A549 (cell line): ENCODE measurements around the gene IL22RA2. TPM values are rescaled to one million over a fixed set of nuclear protein-coding genes. Genes with fewer than 3 reads are reported as not detected.

Source experiments
- ATAC-seq, 2 experiments: fragments of 200-7000 bp in 1 of 2; fragments of >200 bp in 1 of 2; cut with Nextera tagmentation in 1 of 2; cut with Tn5 transposase in 1 of 2; 3 replicates each; pipeline versions ENCODE4 v1.8.0 to v1.9.1; 2018 to 2020; ENCODE audit warnings: mild to moderate bottlenecking in 1 of 2, moderate library complexity in 1 of 2
- CTCF ChIA-PET: fragments of 300-600 bp; sonication (Branson Sonifier 250); formaldehyde crosslinking; extraction: SDS; loops from one replicate; lab custom pipeline; 2021; ENCODE audit warnings: antibody characterized with exemption, inconsistent platforms; lab: Yijun Ruan, JAX
- POLR2A ChIA-PET: fragments of 350-600 bp; formaldehyde crosslinking; extraction: SDS; loops from one replicate; lab custom pipeline; 2021; ENCODE audit warnings: antibody characterized with exemption, inconsistent platforms; lab: Yijun Ruan, JAX
- DNase-seq, 2 experiments: peaks; one replicate each; pipeline versions ENCODE4 v3.0.0 to v3.0.0-alpha.2; 2011 to 2016; ENCODE audit warnings: low read depth in 1 of 2, low spot score in 1 of 2
- FAIRE-seq: peaks from 2 replicates; lab custom pipeline; 2011; peaks lifted over from hg19 to GRCh38; lab: Jason Lieb, UNC
- H3K27ac ChIP-seq, 2 experiments: fragments of >200 bp; sonication (Bioruptor Twin); formaldehyde crosslinking; 3 replicates each; pipeline ENCODE4 v1.5.1; 2016 to 2017
- H3K4me1 ChIP-seq: fragments of >200 bp; sonication (Bioruptor Twin); formaldehyde crosslinking; 3 replicates; pipeline ENCODE4 v1.6.1; 2016
- H3K4me2 ChIP-seq: fragments of >200 bp; sonication (Bioruptor Twin); formaldehyde crosslinking; 3 replicates; pipeline ENCODE4 v1.6.1; 2016
- H3K4me3 ChIP-seq: fragments of >200 bp; sonication (Bioruptor Twin); formaldehyde crosslinking; 3 replicates; pipeline ENCODE4 v1.5.1; 2016
- H3K9me3 ChIP-seq: fragments of >200 bp; sonication (Bioruptor Twin); formaldehyde crosslinking; 3 replicates; pipeline ENCODE4 v1.6.1; 2016
- ATOH8 ChIP-seq: fragments of 250-450 bp; sonication (Bioruptor Pico); IDR thresholded peaks from 2 replicates; pipeline ENCODE4 v1.5.0; 2020; ENCODE audit warnings: low read depth, mild to moderate bottlenecking, moderate library complexity
- BHLHE40 ChIP-seq: IDR thresholded peaks from 2 replicates; pipeline ENCODE4 v1.6.1; 2012; ENCODE audit warnings: low read depth, low read length, inconsistent platforms
- CHD4 ChIP-seq: fragments of 200-600 bp; sonication (generic); IDR thresholded peaks from 2 replicates; pipeline ENCODE4 v1.6.1; 2016; ENCODE audit warnings: antibody characterized with exemption, mild to moderate bottlenecking, borderline replicate concordance
- E2F6 ChIP-seq: IDR thresholded peaks from 2 replicates; pipeline ENCODE4 v1.6.1; 2012; ENCODE audit warnings: low read depth, borderline replicate concordance
- EHF ChIP-seq: fragments of 250-450 bp; sonication (Bioruptor Pico); IDR thresholded peaks from 2 replicates; pipeline ENCODE4 v1.5.0; 2020; ENCODE audit warnings: mild to moderate bottlenecking
- EP300 ChIP-seq, 2 experiments: fragments of >200 bp; sonication (Bioruptor Twin); formaldehyde crosslinking; IDR thresholded peaks; 2 replicates in 1 of 2; 3 replicates in 1 of 2; pipeline ENCODE4 v1.6.1; 2016 to 2017
- FOSL2 ChIP-seq, 2 experiments: fragments of 450-650 bp in 1 of 2; fragments of >200 bp in 1 of 2; sonication (Bioruptor Twin) in 1 of 2; formaldehyde crosslinking; IDR thresholded peaks; 2 replicates each; pipeline versions ENCODE4 v1.5.0 to v1.6.1; 2016 to 2020; ENCODE audit warnings: mild to moderate bottlenecking in 1 of 2, moderate library complexity in 1 of 2
- FOXS1 ChIP-seq: fragments of 250-450 bp; sonication (Bioruptor Pico); IDR thresholded peaks from 2 replicates; pipeline ENCODE4 v1.5.0; 2020; ENCODE audit warnings: mild to moderate bottlenecking, moderate library complexity
- HES2 ChIP-seq: fragments of >200 bp; sonication (Bioruptor Twin); formaldehyde crosslinking; IDR thresholded peaks from 2 replicates; pipeline ENCODE4 v1.6.1; 2016
- HEYL ChIP-seq: fragments of 250-450 bp; sonication (Bioruptor Pico); IDR thresholded peaks from 2 replicates; pipeline ENCODE4 v1.8.0; 2021; ENCODE audit warnings: mild to moderate bottlenecking, moderate library complexity
- HMGXB4 ChIP-seq: fragments of 250-450 bp; sonication (Bioruptor Pico); IDR thresholded peaks from 2 replicates; pipeline ENCODE4 v1.5.0; 2021; ENCODE audit warnings: mild to moderate bottlenecking, moderate library complexity, borderline replicate concordance
- HOXB5 ChIP-seq: fragments of 250-450 bp; sonication (Bioruptor Pico); IDR thresholded peaks from 2 replicates; pipeline ENCODE4 v1.5.0; 2020; ENCODE audit warnings: mild to moderate bottlenecking, moderate library complexity
- JUNB ChIP-seq: fragments of >200 bp; sonication (Bioruptor Twin); formaldehyde crosslinking; IDR thresholded peaks from 2 replicates; pipeline ENCODE4 v1.6.1; 2016
- KDM1A ChIP-seq: fragments of 200-600 bp; sonication (generic); IDR thresholded peaks from 2 replicates; pipeline ENCODE4 v1.6.1; 2016; ENCODE audit warnings: low read depth, mild to moderate bottlenecking
- MAX ChIP-seq: IDR thresholded peaks from 2 replicates; pipeline ENCODE4 v1.6.1; 2012
- MAZ ChIP-seq: fragments of 150-350 bp; IDR thresholded peaks from 2 replicates; pipeline ENCODE4 v1.6.1; 2014; ENCODE audit warnings: antibody characterized with exemption, low read depth, low read length, borderline replicate concordance
- MYC ChIP-seq: IDR thresholded peaks from 2 replicates; pipeline ENCODE4 v1.6.1; 2012; ENCODE audit warnings: mild to moderate bottlenecking, inconsistent platforms, low read length, improper control_type of control experiment, borderline replicate concordance
- NFE2L2 ChIP-seq: fragments of 150-350 bp; conservative IDR thresholded peaks from 2 replicates; pipeline ENCODE4 v1.6.1; 2014; ENCODE audit warnings: low read length
- PBX3 ChIP-seq: IDR thresholded peaks from 2 replicates; pipeline ENCODE4 v1.6.1; 2012
- POLR2A ChIP-seq: IDR thresholded peaks from 2 replicates; pipeline ENCODE4 v1.6.1; 2012; ENCODE audit warnings: mild to moderate bottlenecking, low read length
- POLR2AphosphoS2 ChIP-seq: conservative IDR thresholded peaks from 2 replicates; pipeline ENCODE4 v1.6.1; 2012; ENCODE audit warnings: low read length, improper control_type of control experiment, inconsistent platforms
- RAD21 ChIP-seq, 2 experiments: fragments of >200 bp in 1 of 2; sonication (Bioruptor Twin) in 1 of 2; formaldehyde crosslinking in 1 of 2; IDR thresholded peaks in 1 of 2; conservative IDR thresholded peaks in 1 of 2; 2 replicates in 1 of 2; 3 replicates in 1 of 2; pipeline ENCODE4 v1.6.1; 2012 to 2018; ENCODE audit warnings: inconsistent platforms in 1 of 2
- RCOR1 ChIP-seq: fragments of 150-350 bp; IDR thresholded peaks from 2 replicates; pipeline ENCODE4 v1.6.1; 2014; ENCODE audit warnings: antibody characterized with exemption, low read length, low read depth
- TFCP2L1 ChIP-seq: fragments of 250-450 bp; sonication (Bioruptor Pico); IDR thresholded peaks from 2 replicates; pipeline ENCODE4 v1.5.0; 2021; ENCODE audit warnings: mild to moderate bottlenecking
- TP53 ChIP-seq: fragments of 250-450 bp; sonication (Bioruptor Pico); IDR thresholded peaks from 2 replicates; pipeline ENCODE4 v1.5.0; 2021; ENCODE audit warnings: mild to moderate bottlenecking, moderate library complexity
- ZNF302 ChIP-seq: fragments of 250-450 bp; sonication (Bioruptor Pico); IDR thresholded peaks from 2 replicates; pipeline ENCODE4 v1.9.0; 2021; ENCODE audit warnings: inconsistent platforms, mild to moderate bottlenecking, moderate library complexity
- ZSCAN20 ChIP-seq: fragments of 250-450 bp; sonication (Bioruptor Pico); IDR thresholded peaks from 2 replicates; pipeline ENCODE4 v1.8.0; 2022; ENCODE audit warnings: mild to moderate bottlenecking, moderate library complexity
- WGBS: methylation state at CpG from one replicate; pipeline ENCODE4 v1.1.6; 2017; ENCODE audit errors: missing lambda C conversion rate; 5-methylcytosine and 5-hydroxymethylcytosine counted together
- polyA plus RNA-seq, 4 experiments: library from polyadenylated mRNA; depleted of rRNA in 3 of 4; stranded (reverse); fragments of >200 nt; fragmentation: RNase III in 1 of 4; extraction: RNeasy Plus Mini Kit Qiagen cat#74134 plus additional on column Dnase treatment in 1 of 4; gene quantifications; 2 replicates in 3 of 4; 3 replicates in 1 of 4; pipeline ENCODE4 v1.2.3, GENCODE V29; 2011 to 2017

The IL22RA2 gene
- polyA plus RNA-seq, 2 of the 4 experiments (the other 2 are of a cell fraction), result not detected

GRCh38 chr6:137192821-137193220 is 19.4 kb upstream of the IL22RA2 start:
- Histone ChIP-seq H3K4me1 (no peaks in the 10 kb centered on the region), H3K4me3 (no peak overlapping the region), H3K4me2 (no peak overlapping the region), H3K9me3 (peaks cover 15% of the 10 kb centered on the region), H3K27ac (no peak overlapping the region)
- WGBS, result 75% methylated on average over 4 of the region's 4 CpGs
- DNase-seq (no peak), ATAC-seq (no peak), FAIRE-seq (no peak)
- POLR2A ChIA-PET, result no interaction called here
- CTCF ChIA-PET, result no interaction called here
- TF ChIP-seq FOSL2 (IDR thresholded peaks at IDR 0.05) (no peak), FOSL2 (CRISPR knock-in tag; IDR thresholded peaks at IDR 0.05) (no peak), POLR2A (no peak), HMGXB4 (CRISPR knock-in tag) (no peak), EHF (no peak), HOXB5 (CRISPR knock-in tag) (no peak), ATOH8 (CRISPR knock-in tag) (no peak), FOXS1 (CRISPR knock-in tag) (no peak)

GRCh38 chr6:137191670-137192069 is 18.2 kb upstream of the IL22RA2 start:
- H3K9me3 ChIP-seq, result peaks cover 15% of the 10 kb centered on the region
- TF ChIP-seq FOSL2 (IDR thresholded peaks at IDR 0.05) (no peak), FOSL2 (CRISPR knock-in tag; IDR thresholded peaks at IDR 0.05) (no peak), MAX (no peak), E2F6 (no peak), HEYL (CRISPR knock-in tag) (no peak), ZNF302 (no peak), JUNB (no peak), MYC (no peak), FOXS1 (CRISPR knock-in tag) (no peak)
- TF ChIP-seq, all 56 proteins: peak for 0
- CTCF ChIA-PET, result interaction anchor here (1.2 to 1.6 kb wide), 2 partner anchors 22 to 123 kb away, joined by 3 to 4 read pairs; no protein-coding TSS in a partner anchor
- Histone ChIP-seq H3K4me1 (no peaks in the 10 kb centered on the region), H3K4me3 (no peak overlapping the region), H3K4me2 (no peak overlapping the region), H3K27ac (no peak overlapping the region)
- WGBS, result 90% methylated on average over 1 of the region's 1 CpG
- POLR2A ChIA-PET, result no interaction called here
- no peak for ATAC-seq
- DNase-seq, result no peak
- FAIRE-seq, result no peak

GRCh38 chr6:137191236-137191635 is 17.8 kb upstream of the IL22RA2 start:
- peaks cover 15% of the 10 kb centered on the region for H3K9me3 ChIP-seq
- TF ChIP-seq MAX, result no peak
- TF ChIP-seq ZSCAN20 (CRISPR knock-in tag), result no peak
- no peak for TF ChIP-seq ZNF302
- TF ChIP-seq HEYL (CRISPR knock-in tag), result no peak
- no peak for TF ChIP-seq HOXB5 (CRISPR knock-in tag)
- no peak for TF ChIP-seq KDM1A
- no peak for TF ChIP-seq PBX3
- no peak for TF ChIP-seq CHD4
- no peak for TF ChIP-seq MAZ
- TF ChIP-seq TP53 (CRISPR knock-in tag), result no peak
- no peak for TF ChIP-seq BHLHE40
- no peak for TF ChIP-seq RAD21 (conservative IDR thresholded peaks at IDR 0.05 in 1 of 2, IDR thresholded peaks at IDR 0.05 in 1 of 2)
- no peak for TF ChIP-seq EP300 (IDR thresholded peaks at IDR 0.05)
- TF ChIP-seq POLR2AphosphoS2, result no peak
- no peak for TF ChIP-seq TFCP2L1 (CRISPR knock-in tag)
- no peak for TF ChIP-seq NFE2L2
- no peak for TF ChIP-seq HES2
- TF ChIP-seq E2F6, result no peak
- no peak for TF ChIP-seq RCOR1
- no peak for DNase-seq
- H3K4me1 ChIP-seq, result no peaks in the 10 kb centered on the region
- WGBS, result 52% methylated on average over 3 of the region's 3 CpGs
- FAIRE-seq, result no peak
- H3K27ac ChIP-seq, result no peak overlapping the region
- no peak overlapping the region for H3K4me2 ChIP-seq
- H3K4me3 ChIP-seq, result no peak overlapping the region
- ChIA-PET CTCF (interaction anchor here (1.2 to 1.6 kb wide), 2 partner anchors 22 to 123 kb away, joined by 3 to 4 read pairs; no protein-coding TSS in a partner anchor), POLR2A (no interaction called here)
- no peak for ATAC-seq
